ENCODE results near the gene TNFRSF9.

TNFRSF9 gene

DNA sequence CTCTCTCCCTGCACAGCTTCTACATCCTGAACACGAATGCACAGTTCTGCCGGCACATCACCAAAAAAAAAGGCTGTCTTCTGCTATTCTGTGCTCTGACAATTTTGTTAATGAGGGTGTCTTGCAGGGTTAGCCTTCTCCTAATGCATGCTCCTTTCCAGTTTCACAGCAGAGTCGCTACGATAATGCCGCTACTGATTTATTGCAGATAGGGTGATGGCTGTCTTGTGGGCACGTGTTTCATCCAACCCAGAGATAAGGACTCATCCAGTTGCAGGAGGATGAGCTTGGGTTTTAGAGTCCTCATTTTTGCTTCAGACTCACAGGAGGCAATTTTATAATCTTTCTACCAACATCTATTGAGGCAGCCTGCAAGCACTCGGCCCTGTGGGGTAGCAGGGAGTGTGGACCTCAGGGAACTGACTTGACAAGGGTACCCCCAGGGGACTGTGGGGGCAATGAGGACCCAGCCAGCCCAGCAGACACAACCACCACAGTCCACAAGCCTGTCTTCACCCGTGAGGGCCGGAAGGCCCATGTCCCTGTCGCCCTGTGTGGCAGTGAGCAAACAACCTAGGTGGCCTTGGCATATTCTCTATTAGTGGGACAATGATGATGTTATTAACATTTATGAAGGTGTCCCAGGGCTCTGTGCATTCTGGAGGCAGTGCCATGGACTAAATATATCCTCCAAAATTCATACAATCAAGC is 72.4 kb downstream of the TNFRSF9 start:
- no peak for DNase-seq

GRCh38 chr1:7865978-7866377 is 74.7 kb downstream of the TNFRSF9 start:
- no peak for DNase-seq
